Head of caudate nucleus (tissue), 42 donors: ENCODE results near the gene SPIN2A.
"Not testable (repeated sequence)": the region's sequence is repeated elsewhere in the genome, so short reads cannot be mapped to it uniquely, and the experiment has no call there.

Experiments used
- DNase-seq, 42 donors: peaks; one replicate each; pipeline versions ENCODE4 v3.0.0 to v3.0.0-alpha.2; 2020 to 2021; ENCODE audit warnings: mixed read lengths in 7 of 42
- intact Hi-C: fragments of 100-400 bp; cut with DNase I; formaldehyde crosslinking; loops from one replicate; pipeline ENCODE4 v1.15.0; 2022

SPIN2A gene

DNA sequence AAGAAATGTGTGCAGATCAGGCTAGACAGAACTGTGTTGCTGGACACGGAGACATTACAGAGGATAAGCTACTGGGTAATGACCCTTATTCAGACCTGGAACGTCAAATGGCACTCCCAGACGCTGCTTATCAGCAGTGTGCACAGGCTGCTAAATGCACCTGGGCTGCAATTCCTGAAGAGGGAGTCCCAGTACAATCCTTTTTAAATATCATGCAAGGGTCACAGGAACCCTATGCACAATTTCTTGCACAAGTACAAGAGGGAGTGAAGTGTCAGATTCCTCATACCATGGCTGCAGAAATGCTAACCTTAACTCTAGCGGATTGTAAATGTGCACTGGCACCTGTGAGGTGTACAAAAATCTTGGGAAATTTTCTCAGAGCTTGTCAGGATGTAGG lies 32.8 kb downstream of the SPIN2A start:
- intact Hi-C loops = no loop called here

DNA sequence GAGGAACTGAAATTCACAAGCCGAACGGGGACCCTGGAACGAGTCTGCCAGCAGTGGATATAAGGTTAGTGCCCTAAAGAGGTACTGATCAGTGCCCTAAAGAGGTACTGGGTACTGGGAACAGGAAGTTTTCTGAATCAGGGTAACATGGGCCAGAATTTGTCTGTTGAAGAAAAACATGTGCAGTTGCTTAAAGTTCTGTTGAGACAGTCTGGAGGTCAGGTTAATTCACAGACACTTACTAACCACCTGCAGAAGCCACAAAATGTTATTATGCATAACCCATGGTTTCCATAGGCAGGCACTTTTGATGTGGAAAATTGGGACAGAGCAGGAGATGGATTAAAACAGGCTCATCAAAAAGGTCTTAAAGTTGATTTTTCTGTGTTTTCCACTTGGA lies 33.7 kb downstream of the SPIN2A start:
- intact Hi-C loops = no loop called here
- DNase-seq = no peak

More for the DNA sequence above, 32.8 kb downstream of the SPIN2A start:
- DNase-seq = no peak

DNA sequence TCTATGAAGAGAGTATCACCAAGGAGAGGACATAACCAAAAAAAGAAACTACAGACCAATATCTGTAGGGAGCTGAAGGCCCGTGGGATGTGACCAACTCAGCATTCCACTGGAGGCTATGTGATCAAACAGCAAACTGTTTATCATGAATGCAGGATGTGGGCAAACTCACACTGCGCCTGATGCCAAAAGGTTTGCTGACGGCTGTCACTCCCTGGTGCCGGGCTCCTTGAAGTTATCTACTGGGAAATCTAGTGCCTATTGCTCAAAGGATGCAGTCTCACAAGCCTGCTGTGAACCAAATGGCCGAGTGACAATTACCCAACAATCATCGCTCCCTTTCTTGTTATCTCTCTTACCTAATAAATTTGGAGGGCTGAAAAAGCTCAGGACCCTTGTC lies 34.3 kb downstream of the SPIN2A start:
- intact Hi-C loops, DNase-seq: not testable (repeated sequence)
